NCI-H82 treated with DMSO at 0.1 percent for 48 hours (cell line): ENCODE results near the gene MYO7B.

Experiments used
- DNase-seq: peaks from one replicate; lab custom pipeline; 2025; ENCODE audit not compliant: unreplicated experiment; lab: John Stamatoyannopoulos, UW

MYO7B gene

GRCh38 chr2:127572841-127573240 lies 37.4 kb downstream of the MYO7B start:
- DNase-seq, result no peak

GRCh38 chr2:127573298-127573697 lies 37.8 kb downstream of the MYO7B start:
- no peak for DNase-seq

- DNase-seq, result no peak
Observed at GRCh38 chr2:127573771-127574170, 38.3 kb downstream of the MYO7B start.

- DNase-seq, result no peak
Observed at GRCh38 chr2:127574656-127575055, 39.2 kb downstream of the MYO7B start.

GRCh38 chr2:127575185-127575765 lies 39.8 kb downstream of the MYO7B start:
- DNase-seq, result no peak

- no peak for DNase-seq
Observed at GRCh38 chr2:127575941-127576432, 40.5 kb downstream of the MYO7B start.

- DNase-seq, result no peak
Observed at GRCh38 chr2:127576433-127577207, 41.1 kb downstream of the MYO7B start.

- no peak for DNase-seq
Observed at GRCh38 chr2:127577208-127577475, 41.7 kb downstream of the MYO7B start.

- DNase-seq, result no peak
Observed at GRCh38 chr2:127577503-127577902, 42.0 kb downstream of the MYO7B start.

GRCh38 chr2:127577973-127578372 lies 42.5 kb downstream of the MYO7B start:
- no peak for DNase-seq

- DNase-seq, result no peak
Observed at GRCh38 chr2:127578411-127578810, 42.9 kb downstream of the MYO7B start.

GRCh38 chr2:127579231-127579630 lies 43.7 kb downstream of the MYO7B start:
- no peak for DNase-seq

- no peak for DNase-seq
Observed at GRCh38 chr2:127580167-127581049, 44.9 kb downstream of the MYO7B start.

GRCh38 chr2:127581050-127581345 lies 45.5 kb downstream of the MYO7B start:
- DNase-seq, result no peak

GRCh38 chr2:127581516-127582490 lies 46.3 kb downstream of the MYO7B start:
- DNase-seq, result no peak

GRCh38 chr2:127582863-127583861 lies 47.7 kb downstream of the MYO7B start:
- no peak for DNase-seq

- no peak for DNase-seq
Observed at GRCh38 chr2:127584047-127584446, 48.6 kb downstream of the MYO7B start.

GRCh38 chr2:127584516-127585033 lies 49.1 kb downstream of the MYO7B start:
- DNase-seq, result no peak

- no peak for DNase-seq
Observed at GRCh38 chr2:127585270-127585807, 49.9 kb downstream of the MYO7B start.
